DOHH2 (cell line): ENCODE results near the gene RAET1G.

ENCODE experiments used
- EZH2phosphoT487 ChIP-seq: fragments of 200-600 bp; sonication (generic); IDR thresholded peaks from 2 replicates; pipeline ENCODE4 v1.6.1; 2017; ENCODE audit warnings: borderline replicate concordance, mild to moderate bottlenecking, antibody characterized with exemption, low read length, moderate library complexity, mixed read lengths
- TF ChIP-seq, protein P1 (sequence below): fragments of 200-600 bp; sonication (generic); IDR thresholded peaks from one replicate; pipeline ENCODE4 v1.5.1; 2014; ENCODE audit warnings: antibody characterized with exemption, mild to moderate bottlenecking, low read depth, low read length; ENCODE audit not compliant: poor library complexity, severe bottlenecking

DNA sequence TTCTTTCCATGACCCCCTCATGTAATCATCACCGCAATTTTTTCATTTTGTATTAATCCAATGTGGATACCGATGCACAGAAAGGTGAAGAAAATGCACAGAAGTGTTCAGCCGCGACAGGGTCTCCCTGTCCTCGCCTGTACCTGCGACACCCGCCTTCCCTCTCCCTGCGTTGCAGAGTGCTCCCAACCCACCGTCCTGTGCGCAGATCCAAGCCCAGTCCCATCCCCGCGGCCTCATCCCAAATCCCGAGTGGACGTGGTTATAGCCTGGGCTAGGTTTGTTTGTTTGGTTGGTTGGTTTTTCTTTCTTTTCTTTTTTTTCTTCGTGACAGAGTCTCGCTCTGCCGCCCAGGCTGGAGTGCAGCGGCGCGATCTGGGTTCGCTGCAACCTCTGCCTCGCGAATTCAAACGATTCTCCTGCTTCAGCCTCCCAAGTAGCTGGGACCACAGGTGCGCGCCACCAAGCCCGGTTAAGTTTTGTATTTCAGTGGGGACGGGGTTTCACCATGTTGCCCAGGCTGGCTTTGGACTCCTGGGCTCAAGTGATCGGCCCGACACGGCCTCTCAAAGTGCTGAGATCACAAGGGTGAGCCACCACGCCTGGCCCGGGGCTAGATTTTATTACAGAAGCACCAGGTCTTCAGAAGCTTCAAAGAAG, 536 bp upstream of the RAET1G start:
- TF ChIP-seq, protein P1, sequence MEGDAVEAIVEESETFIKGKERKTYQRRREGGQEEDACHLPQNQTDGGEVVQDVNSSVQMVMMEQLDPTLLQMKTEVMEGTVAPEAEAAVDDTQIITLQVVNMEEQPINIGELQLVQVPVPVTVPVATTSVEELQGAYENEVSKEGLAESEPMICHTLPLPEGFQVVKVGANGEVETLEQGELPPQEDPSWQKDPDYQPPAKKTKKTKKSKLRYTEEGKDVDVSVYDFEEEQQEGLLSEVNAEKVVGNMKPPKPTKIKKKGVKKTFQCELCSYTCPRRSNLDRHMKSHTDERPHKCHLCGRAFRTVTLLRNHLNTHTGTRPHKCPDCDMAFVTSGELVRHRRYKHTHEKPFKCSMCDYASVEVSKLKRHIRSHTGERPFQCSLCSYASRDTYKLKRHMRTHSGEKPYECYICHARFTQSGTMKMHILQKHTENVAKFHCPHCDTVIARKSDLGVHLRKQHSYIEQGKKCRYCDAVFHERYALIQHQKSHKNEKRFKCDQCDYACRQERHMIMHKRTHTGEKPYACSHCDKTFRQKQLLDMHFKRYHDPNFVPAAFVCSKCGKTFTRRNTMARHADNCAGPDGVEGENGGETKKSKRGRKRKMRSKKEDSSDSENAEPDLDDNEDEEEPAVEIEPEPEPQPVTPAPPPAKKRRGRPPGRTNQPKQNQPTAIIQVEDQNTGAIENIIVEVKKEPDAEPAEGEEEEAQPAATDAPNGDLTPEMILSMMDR: no peak
- no peak for TF ChIP-seq EZH2phosphoT487
